OCI-LY3 (cell line): ENCODE measurements around the gene IL36B.

Source experiments
- H2AFZ ChIP-seq: fragments of 200-600, 300-600 bp; shearing (Covaris generic); 2 replicates; pipeline ENCODE4 v1.6.0; 2014; ENCODE audit warnings: antibody characterized with exemption, low read depth, low read length
- H3K27ac ChIP-seq: fragments of 200-600, 300-600 bp; sonication (generic); 2 replicates; pipeline ENCODE4 v1.5.1; 2014; ENCODE audit warnings: mild to moderate bottlenecking, low read length, moderate library complexity, mixed read lengths
- H3K27me3 ChIP-seq: fragments of 200-600, 300-600 bp; sonication (generic); 2 replicates; pipeline ENCODE4 v1.6.1; 2014; ENCODE audit warnings: low read depth, low read length, mixed read lengths
- H3K36me3 ChIP-seq: fragments of 200-600, 300-600 bp; sonication (generic); replicated peaks from 2 replicates; pipeline ENCODE3; 2014; ENCODE audit warnings: low read depth, low read length, mixed read lengths
- H3K4me1 ChIP-seq: fragments of 300-600, 200-600 bp; sonication (generic); 2 replicates; pipeline ENCODE4 v1.6.1; 2014; ENCODE audit warnings: low read length, mixed read lengths
- H3K4me2 ChIP-seq: fragments of 200-600, 300-600 bp; sonication (generic); 2 replicates; pipeline ENCODE4 v1.6.1; 2014; ENCODE audit warnings: low read length, mixed read lengths
- H3K4me3 ChIP-seq: fragments of 300-600, 200-600 bp; sonication (generic); 2 replicates; pipeline ENCODE4 v1.5.1; 2014; ENCODE audit warnings: antibody characterized with exemption, mild to moderate bottlenecking, low read length, moderate library complexity
- H3K79me2 ChIP-seq: fragments of 300-600, 200-600 bp; shearing (Covaris generic); 2 replicates; pipeline ENCODE4 v1.6.1; 2014; ENCODE audit warnings: mild to moderate bottlenecking, low read length, mixed read lengths
- H3K9ac ChIP-seq: fragments of 300-600, 200-600 bp; shearing (Covaris generic); 2 replicates; pipeline ENCODE4 v1.6.0; 2014; ENCODE audit warnings: mild to moderate bottlenecking, low read length, moderate library complexity
- H3K9me3 ChIP-seq: fragments of 200-600, 300-600 bp; shearing (Covaris generic); 2 replicates; pipeline ENCODE4 v1.6.1; 2014; ENCODE audit warnings: low read length, mixed read lengths; ENCODE audit not compliant: insufficient read depth
- H4K20me1 ChIP-seq: fragments of 200-600, 300-600 bp; sonication (generic); 2 replicates; pipeline ENCODE4 v1.6.1; 2016; ENCODE audit warnings: low read length, mixed read lengths; ENCODE audit not compliant: insufficient read depth
- EZH2phosphoT487 ChIP-seq: fragments of 200-600 bp; shearing (Covaris generic); IDR thresholded peaks from 2 replicates; pipeline ENCODE4 v1.6.1; 2018; ENCODE audit warnings: antibody characterized with exemption, mixed run types, low read depth
- TF ChIP-seq, protein P1 (sequence below): fragments of 200-600, 300-600 bp; sonication (generic); IDR thresholded peaks from 2 replicates; pipeline ENCODE4 v1.5.1; 2014; ENCODE audit warnings: antibody characterized with exemption, low read length, low read depth

Gene IL36B

GRCh38 chr2:113021312-113021711 lies 31.4 kb downstream of the IL36B start:
- H3K79me2 ChIP-seq: no peaks in the 10 kb centered on the region
- H3K4me2 ChIP-seq: peak overlapping the region; percentile 60
- no peak overlapping the region for H2AFZ ChIP-seq
- peaks cover 51% of the 10 kb centered on the region for H3K27me3 ChIP-seq
- TF ChIP-seq, protein P1, sequence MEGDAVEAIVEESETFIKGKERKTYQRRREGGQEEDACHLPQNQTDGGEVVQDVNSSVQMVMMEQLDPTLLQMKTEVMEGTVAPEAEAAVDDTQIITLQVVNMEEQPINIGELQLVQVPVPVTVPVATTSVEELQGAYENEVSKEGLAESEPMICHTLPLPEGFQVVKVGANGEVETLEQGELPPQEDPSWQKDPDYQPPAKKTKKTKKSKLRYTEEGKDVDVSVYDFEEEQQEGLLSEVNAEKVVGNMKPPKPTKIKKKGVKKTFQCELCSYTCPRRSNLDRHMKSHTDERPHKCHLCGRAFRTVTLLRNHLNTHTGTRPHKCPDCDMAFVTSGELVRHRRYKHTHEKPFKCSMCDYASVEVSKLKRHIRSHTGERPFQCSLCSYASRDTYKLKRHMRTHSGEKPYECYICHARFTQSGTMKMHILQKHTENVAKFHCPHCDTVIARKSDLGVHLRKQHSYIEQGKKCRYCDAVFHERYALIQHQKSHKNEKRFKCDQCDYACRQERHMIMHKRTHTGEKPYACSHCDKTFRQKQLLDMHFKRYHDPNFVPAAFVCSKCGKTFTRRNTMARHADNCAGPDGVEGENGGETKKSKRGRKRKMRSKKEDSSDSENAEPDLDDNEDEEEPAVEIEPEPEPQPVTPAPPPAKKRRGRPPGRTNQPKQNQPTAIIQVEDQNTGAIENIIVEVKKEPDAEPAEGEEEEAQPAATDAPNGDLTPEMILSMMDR: no peak
- no peak for TF ChIP-seq EZH2phosphoT487
- peaks cover 4% of the 10 kb centered on the region; the same call in 1 of the 2 replicates for H4K20me1 ChIP-seq
- peak overlapping the region; percentile 16; the same call in 1 of the 2 replicates for H3K4me3 ChIP-seq
- H3K4me1 ChIP-seq: peaks cover 26% of the 10 kb centered on the region
- peaks cover 2% of the 10 kb centered on the region for H3K36me3 ChIP-seq
- peaks cover 5% of the 10 kb centered on the region; the same call in 1 of the 2 replicates for H3K9me3 ChIP-seq
- no peak overlapping the region for H3K27ac ChIP-seq
- H3K9ac ChIP-seq: no peak overlapping the region

DNA sequence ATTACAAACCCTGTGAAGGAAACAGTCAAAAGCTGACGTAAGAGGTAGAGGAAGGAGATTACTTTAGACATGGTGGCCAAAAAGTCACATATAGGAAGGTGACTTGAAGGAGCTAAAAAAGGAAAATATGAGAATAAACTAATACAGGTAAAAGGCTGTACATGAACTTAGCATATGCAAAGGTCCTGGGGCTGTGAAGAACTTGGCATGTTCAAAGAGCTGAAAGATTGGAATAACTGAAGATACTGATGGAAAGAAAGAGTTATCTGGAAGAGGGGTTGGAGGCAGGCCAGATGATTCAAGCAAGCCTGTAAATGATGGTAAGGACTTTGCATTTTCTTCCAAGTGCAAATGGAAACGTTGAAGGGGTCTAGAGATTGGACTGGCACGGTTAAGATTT lies 34.2 kb downstream of the IL36B start:
- Histone ChIP-seq H3K4me1 (peaks cover 22% of the 10 kb centered on the region), H3K36me3 (peaks cover 2% of the 10 kb centered on the region), H4K20me1 (no peaks in the 10 kb centered on the region), H3K9ac (no peak overlapping the region), H2AFZ (no peak overlapping the region), H3K4me2 (no peak overlapping the region), H3K27ac (no peak overlapping the region), H3K9me3 (peaks cover 5% of the 10 kb centered on the region; the same call in 1 of the 2 replicates), H3K27me3 (peaks cover 25% of the 10 kb centered on the region), H3K4me3 (no peak overlapping the region), H3K79me2 (no peaks in the 10 kb centered on the region)
- TF ChIP-seq, protein P1: no peak

- H2AFZ ChIP-seq: no peak overlapping the region
- no peak overlapping the region for H3K27ac ChIP-seq
- H4K20me1 ChIP-seq: no peaks in the 10 kb centered on the region
- peaks cover 11% of the 10 kb centered on the region for H3K4me1 ChIP-seq
- peaks cover 9% of the 10 kb centered on the region; the same call in 1 of the 2 replicates for H3K27me3 ChIP-seq
- no peaks in the 10 kb centered on the region for H3K79me2 ChIP-seq
- H3K36me3 ChIP-seq: peaks cover 2% of the 10 kb centered on the region
- no peak overlapping the region for H3K9ac ChIP-seq
- no peak overlapping the region for H3K4me3 ChIP-seq
- TF ChIP-seq, protein P1: no peak
- TF ChIP-seq EZH2phosphoT487: no peak
- no peak overlapping the region; the same call in 1 of the 2 replicates for H3K4me2 ChIP-seq
- H3K9me3 ChIP-seq: peaks cover 5% of the 10 kb centered on the region; the same call in 1 of the 2 replicates
Measured at GRCh38 chr2:113015655-113016054, 37.0 kb downstream of the IL36B start.

DNA sequence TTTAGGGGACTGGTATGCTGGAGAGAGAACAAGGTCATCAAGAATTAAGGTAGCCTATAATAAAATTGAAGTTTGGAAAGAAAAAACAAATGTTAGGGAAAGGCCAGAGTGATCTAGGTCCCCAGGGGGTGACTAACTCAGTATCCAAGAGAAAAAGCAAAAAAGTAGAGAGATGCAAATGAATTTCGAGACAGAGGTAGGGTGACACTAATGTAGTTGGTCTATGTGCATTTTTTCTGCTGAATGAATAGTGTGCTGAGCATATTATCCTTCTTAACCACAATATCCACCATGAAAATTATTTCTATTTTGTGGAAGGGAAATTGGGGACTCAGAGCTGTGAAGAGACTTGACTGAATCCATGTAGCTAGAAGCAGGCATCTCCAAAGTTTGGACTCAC lies 37.6 kb downstream of the IL36B start:
- Histone ChIP-seq H3K79me2 (no peaks in the 10 kb centered on the region), H4K20me1 (no peaks in the 10 kb centered on the region), H3K4me1 (peaks cover 11% of the 10 kb centered on the region), H3K27me3 (peaks cover 9% of the 10 kb centered on the region; the same call in 1 of the 2 replicates), H3K27ac (no peak overlapping the region), H3K4me2 (no peak overlapping the region), H3K9me3 (peaks cover 5% of the 10 kb centered on the region; the same call in 1 of the 2 replicates), H2AFZ (no peak overlapping the region), H3K9ac (no peak overlapping the region), H3K4me3 (no peak overlapping the region), H3K36me3 (peaks cover 2% of the 10 kb centered on the region)
- TF ChIP-seq, protein P1: no peak
- no peak for TF ChIP-seq EZH2phosphoT487
